ENCODE results near the gene PEBP1. TPM values are rescaled to one million over a fixed set of nuclear protein-coding genes. Genes with fewer than 3 reads are reported as not detected.
A peak's percentile ranks its signal among the peaks of the same experiment; 100 is the strongest.
"Not testable (repeated sequence)": the region's sequence is repeated elsewhere in the genome, so short reads cannot be mapped to it uniquely, and the experiment has no call there.

Gene PEBP1
- total RNA-seq, 1 donor from 2014 or later = 216 TPM

DNA sequence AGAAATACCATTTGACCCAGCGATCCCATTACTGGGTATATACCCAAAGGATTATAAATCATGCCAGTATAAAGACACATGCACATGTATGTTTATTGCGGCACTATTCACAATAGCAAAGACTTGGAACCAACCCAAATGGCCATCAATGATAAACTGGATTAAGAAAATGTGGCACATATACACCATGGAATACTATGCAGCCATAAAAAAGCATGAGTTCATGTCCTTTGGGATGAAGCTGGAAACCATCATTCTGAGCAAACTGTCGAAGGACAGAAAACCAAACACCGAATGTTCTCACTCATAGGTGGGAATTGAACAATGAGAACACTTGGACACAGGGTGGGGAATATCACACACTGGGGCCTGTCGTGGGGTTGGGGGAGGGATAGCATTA lies 6.5 kb upstream of the PEBP1 start:
- DNase-seq (ENCODE audit: low spot score) = not testable (repeated sequence)

DNA sequence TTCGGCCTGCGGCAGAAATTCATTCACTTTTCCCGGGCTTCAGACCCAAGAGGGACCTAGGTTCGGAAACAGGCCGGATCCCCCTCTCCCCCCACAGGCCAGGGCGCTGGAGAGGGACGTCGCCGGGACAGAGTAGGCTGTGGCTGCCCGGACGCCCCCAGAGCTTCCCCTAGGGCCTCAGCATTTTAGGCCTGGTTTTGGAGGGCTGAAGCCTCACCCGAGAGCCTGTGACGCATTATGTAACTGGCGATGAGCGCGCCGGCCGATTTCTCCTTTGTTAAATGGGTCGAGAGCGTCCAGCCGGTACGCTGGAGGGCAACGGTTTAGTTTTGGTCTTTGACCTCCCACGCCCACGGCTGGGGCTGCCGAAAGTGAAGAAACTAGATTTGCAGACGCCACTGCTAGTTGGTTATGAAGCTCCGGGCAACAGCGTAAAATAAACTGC lies 657 bp downstream of the PEBP1 start:
- DNase-seq (ENCODE audit: low spot score) = peak; percentile 89

DNA sequence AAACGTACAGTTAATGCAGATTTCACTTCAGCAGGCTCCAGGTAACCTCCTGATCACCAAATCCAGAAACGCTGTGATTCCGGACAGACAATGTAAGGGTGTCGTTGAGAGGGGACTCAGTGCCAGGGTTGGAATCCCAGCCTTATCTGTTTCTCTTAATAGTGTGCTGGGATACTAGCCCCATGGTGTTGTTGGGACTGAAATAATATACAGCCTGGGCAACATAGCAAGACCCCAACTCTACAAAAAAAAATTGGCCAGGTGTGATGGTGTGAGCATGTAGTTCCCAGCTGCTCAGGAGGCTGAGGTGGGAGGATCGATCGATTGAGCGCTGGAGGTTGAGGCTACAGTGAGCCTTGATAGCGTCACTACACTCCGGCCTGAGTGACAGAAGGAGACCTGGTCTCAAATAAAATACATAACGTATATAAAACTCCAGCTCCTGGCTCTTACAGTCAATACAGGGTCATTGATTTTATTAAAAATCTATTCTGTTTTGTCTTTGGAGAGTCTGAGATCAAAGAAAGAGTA lies 1.3 kb downstream of the PEBP1 start:
- DNase-seq (ENCODE audit: low spot score) = peak; percentile 12

DNA sequence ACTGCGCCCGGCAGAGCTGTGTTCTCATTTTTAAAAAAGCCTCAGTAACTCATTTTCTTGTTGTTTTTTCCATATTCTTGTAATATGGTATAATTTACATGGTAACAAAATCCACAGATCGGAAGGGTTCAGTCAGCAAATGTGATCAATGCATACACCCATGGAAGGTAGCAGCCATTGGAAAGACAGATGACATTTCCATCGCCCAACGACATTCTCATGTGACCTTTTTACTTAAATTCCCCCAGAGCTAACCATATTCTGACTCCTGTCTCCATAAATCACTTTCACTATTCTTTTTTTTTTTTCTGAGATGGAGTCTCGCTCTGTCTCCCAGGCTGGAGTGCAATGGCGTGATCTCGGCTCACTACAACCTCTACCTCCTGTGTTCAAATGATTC lies 4.9 kb downstream of the PEBP1 start:
- DNase-seq (ENCODE audit: low spot score) = no peak

DNA sequence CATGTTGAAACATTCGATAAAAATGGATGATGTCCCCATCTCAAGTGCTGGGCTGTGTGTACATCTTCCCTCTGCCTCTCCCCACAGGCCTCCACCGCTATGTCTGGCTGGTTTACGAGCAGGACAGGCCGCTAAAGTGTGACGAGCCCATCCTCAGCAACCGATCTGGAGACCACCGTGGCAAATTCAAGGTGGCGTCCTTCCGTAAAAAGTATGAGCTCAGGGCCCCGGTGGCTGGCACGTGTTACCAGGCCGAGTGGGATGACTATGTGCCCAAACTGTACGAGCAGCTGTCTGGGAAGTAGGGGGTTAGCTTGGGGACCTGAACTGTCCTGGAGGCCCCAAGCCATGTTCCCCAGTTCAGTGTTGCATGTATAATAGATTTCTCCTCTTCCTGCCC lies 8.6 kb downstream of the PEBP1 start:
- peak; percentile 73 for DNase-seq (ENCODE audit: low spot score)

DNA sequence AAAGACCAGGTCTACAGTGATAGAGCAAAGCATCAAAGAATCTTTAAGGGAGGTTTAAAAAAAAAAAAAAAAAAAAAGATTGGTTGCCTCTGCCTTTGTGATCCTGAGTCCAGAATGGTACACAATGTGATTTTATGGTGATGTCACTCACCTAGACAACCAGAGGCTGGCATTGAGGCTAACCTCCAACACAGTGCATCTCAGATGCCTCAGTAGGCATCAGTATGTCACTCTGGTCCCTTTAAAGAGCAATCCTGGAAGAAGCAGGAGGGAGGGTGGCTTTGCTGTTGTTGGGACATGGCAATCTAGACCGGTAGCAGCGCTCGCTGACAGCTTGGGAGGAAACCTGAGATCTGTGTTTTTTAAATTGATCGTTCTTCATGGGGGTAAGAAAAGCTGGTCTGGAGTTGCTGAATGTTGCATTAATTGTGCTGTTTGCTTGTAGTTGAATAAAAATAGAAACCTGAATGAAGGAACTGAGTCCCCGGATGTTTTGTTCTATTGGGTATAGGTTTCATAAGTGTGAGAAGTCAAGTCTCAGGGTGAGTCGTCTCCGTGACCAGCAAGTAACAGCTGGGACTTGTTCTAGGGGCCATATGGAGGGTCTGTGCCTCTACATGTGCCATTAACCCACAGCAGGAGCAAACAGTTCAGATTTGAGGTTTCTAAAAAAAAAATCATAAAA lies 9.3 kb downstream of the PEBP1 start:
- peak; percentile 22 for DNase-seq (ENCODE audit: low spot score)

DNA sequence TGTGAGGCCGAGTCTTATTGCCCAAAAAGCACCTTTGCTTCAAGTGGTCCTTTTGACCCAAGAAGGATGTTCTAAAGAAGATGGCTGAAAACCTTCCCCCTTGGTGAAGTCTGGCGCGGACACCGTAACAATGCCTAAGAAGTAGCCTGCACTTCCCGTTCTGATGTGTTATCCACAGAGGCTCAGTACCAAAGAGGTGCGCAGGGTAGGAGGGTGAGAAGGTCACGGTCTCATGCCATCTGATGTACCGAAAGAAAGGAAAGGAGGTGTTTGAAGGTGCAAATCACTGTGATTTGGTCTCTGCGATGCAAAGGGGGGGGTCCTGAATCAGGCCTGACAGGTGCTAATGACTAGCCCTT lies 9.9 kb downstream of the PEBP1 start:
- DNase-seq (ENCODE audit: low spot score) = peak; percentile 33

DNA sequence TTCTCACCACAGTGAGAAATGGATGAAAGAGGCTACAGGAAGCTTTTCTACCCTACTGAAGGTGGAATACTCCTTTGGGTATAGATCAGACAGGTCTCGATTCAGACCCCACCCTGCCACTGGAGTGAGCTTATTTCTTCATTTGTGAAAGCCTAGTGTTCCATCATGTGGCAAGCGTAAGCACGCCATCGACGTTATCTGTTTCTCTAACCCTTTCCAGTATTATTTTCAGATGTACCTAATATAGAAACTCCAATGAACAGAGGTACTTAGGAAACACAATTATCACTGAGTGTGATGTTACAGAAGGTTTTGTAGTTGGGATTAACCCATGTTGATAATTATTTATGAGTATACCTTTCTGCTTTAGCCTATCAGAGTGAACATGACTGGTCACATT lies 12.4 kb downstream of the PEBP1 start:
- DNase-seq (ENCODE audit: low spot score) = peak; percentile 39

DNA sequence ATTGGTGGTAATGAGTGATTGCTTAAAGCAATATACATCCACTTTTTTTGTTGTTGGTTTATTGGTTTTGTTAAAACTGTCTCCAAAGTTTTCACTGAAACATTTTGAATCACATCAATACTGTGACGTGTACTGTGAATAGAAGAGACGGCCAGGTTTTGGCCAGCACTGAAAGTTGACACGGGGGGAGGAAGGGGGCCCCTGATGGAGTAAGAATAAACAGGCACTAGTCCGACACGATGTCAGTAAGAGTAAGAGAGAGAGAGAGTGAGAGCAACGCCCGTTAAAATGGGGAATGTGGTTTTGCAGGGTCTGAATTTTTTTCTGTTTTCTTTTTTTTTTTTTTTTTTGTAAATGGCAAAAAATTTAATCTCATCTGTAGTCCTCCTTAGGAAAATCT lies 14.7 kb downstream of the PEBP1 start:
- DNase-seq (ENCODE audit: low spot score) = peak; percentile 20

DNA sequence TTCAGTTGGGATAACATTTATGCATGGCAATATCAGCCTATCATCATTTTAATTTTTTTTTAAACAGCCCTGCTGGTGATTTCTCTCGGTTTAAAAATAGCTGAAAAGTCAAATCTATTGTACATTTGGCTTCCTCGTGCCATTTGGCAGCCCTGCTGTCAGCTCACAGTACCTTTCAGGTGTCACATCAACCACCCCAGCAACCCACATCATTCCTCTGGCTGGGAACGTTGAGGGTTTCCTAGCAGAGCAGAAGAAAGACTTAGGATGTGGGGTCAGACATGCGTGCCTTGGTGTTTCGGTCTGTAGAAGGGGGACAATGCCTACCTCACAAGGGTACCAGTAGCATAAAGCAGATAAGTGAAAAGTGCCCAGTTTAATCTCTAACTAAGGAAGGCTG lies 15.8 kb downstream of the PEBP1 start:
- DNase-seq (ENCODE audit: low spot score) = peak; percentile 57

DNA sequence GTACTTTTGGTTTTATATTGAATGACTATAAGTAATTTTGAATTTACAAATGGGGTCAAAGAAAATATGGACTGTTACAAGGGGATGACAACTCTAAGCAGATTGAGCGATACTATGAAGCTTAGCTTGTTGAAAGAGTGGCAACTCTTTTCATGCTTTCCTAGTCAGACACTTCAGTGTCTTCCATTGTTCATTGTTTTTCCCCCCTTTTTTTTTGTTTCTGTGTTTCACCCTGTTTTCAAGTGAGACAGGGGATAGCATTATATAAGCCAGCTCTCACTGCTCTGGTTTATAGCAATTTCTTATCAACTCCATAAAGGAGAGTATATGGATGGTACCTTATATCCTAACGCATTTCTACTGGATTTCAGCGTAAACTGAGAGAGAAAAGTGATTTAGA lies 24.6 kb downstream of the PEBP1 start:
- DNase-seq (ENCODE audit: low spot score) = no peak

DNA sequence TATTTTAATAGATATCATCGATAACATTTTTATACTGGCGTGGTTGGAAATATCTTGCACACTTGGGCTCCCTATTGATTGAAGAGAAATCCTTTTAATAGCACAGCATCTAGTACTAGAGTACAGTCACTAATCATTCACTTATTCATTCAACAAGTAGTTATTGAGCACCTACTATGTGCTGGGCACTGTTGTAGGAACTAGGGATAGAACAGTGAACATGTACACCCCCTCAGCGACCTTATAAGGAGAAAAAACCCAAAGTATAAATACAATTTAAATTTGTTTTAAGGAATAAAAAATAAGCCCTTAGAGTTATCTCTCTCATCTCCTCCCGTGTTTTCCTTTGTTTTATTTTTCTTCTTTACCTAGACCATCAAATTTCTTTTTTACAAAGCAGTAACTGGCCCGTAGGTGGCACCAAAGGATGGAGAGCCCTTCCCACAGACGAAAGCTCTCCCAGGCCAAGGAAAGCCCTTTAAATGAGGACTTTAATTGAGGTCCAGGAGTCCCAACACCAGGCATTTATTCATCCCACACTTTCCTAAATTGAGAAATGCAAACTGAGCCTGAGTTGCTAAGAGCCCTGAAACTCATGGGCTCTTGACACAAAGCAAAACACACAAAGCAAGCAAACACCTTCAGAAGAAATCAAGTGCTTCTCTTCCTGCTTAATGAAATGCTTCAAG lies 29.0 kb downstream of the PEBP1 start:
- no peak for DNase-seq (ENCODE audit: low spot score)

DNA sequence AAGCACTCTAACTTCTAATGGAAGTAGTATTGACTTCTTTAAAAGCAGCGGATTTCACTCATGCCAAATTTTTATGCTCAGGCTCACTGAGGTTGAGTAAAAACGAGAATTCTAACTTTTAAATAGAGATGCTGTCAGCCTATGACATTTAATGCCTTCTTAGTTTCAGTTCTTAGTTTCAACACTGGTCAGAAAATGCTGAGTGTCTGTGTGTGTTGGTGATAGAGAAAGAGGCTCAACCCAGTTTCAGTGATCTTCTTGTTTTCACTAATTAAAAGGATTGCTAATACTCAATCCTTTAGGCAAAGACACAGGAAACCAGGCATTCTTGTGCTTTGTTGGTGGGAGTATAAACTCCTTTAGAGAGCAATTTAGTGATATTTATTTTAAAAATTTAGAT lies 31.0 kb downstream of the PEBP1 start:
- DNase-seq (ENCODE audit: low spot score) = no peak

DNA sequence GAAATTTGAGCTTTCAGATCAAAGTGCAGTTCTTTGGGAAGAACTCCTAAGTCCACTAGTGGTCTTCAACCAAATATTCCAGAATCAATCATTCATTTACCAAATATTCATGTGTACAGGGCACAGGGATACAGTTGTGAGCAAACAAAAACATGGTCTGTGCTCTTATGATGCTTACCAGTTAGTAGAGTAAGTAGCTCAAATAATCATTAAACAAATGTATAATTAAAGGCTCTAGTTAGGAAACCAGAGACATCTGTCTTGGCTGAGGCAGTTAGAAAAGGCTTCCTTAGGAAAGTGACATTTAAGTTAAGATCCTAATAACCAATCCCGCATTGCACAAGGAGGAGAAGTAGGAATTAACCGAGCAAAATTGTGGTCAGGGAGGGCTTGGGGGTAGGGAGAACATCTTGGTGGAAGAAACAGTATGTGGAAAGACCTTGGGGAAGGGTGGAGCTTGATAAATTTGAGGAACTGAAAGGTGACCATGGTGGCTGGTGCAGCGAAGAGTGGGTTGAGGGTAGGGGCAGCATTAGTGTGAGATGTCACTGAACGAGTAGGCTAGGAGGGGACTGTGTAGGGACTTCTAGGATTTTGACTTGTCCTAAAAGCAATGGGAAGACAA lies 40.0 kb downstream of the PEBP1 start:
- no peak for DNase-seq (ENCODE audit: low spot score)

DNA sequence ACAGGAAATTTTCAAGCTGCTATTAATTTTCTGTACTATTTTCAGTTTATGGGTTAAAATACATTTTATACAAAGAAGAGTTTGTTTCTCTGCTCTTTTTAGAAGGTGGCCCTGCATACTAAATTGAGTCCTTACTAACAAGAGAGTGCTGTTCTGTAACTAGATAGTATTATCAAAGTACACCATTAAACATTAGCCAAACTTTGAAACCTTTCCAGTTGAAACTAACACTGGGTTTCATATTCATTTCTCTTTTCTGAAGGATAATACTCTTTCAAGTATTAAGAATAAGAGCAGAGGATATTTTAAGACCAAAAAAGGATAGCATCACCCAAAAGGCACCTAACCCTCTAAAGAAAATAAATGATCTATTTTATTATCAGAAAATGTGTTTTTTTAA lies 47.2 kb downstream of the PEBP1 start:
- DNase-seq (ENCODE audit: low spot score) = no peak

DNA sequence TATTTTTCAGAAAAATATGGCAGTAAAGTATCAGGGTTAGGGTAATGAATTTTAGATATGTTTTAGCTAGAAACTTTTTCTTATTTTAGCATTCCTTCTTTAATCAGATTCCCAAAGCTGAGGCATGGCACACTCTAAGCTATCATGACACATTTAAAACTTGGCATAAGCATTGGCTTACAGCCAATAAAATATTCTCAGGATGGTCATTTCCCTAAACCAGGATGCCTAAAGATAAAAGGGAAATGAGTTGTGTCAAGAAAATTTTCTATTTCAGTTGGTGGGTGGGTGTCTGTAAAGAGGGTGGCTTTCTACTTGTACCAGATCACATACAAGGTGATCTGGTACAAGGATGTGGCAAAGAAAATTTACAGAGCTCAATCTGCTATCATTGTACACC lies 47.8 kb downstream of the PEBP1 start:
- no peak for DNase-seq (ENCODE audit: low spot score)

DNA sequence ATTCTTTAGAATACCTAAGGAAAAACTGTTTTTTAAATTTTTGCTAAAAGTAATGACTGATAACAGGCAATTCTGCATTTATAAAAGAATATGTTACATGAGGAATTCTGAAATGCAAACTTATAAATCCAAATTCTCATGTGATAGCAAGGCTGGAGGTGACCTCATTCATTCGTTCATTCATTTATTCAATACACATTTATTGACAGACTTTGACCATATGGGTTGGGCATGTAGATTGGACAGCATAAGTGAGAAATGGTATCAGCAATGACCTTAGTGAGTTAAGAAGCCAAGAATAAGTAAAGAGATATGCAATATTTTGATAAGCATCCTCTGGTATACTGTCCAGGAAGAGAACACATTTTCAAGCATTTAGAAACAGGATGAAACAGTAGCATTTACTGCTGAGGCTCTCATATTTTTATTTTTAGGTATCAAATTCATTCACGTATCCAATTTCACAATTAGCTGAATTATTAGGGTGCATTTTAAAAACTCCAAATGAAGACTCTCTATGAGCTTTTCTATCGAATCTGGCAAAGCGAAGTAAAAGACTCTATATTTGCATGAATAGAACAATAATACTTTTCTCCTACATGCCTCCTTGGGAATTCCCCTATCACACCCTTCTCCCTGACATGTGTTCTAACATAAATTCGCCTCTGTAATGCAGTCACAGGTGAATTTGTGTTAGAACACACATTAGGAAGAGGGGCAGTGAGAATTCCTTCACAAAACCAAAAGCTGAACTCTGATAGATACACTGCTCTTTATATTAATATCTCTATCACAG lies 49.9 kb downstream of the PEBP1 start:
- DNase-seq (ENCODE audit: low spot score) = no peak

DNA sequence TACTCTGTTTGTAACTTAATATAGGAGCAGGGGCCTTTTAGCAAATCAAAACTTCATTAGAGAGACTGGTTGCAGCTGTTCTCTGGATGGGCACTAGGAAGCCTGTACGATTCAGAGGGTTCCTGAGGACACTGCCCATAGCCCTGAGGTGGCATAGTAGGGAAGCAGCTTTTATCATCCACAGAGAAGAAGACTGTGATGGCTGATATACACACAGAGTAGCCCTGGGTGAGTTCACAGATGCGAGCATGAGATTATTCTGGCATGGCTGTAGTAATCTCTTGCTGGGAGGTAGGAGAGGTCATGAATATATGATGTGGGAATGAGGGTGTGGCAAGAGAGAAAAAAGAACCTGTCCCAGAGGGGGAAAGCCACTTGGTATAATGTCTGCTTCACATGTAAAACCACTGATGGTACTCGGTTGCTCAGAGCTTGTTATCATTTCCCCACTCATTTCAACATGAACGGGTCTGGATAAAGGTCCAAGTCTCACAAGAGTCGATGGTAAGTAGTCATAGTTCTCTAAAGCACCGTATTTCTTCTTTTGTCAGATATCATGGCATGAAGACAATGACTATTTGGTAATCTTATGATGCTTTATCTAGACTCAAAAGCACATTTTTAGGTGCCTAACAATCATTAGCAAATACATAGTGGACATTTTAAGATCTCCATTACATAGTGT lies 52.0 kb downstream of the PEBP1 start:
- DNase-seq (ENCODE audit: low spot score) = no peak

DNA sequence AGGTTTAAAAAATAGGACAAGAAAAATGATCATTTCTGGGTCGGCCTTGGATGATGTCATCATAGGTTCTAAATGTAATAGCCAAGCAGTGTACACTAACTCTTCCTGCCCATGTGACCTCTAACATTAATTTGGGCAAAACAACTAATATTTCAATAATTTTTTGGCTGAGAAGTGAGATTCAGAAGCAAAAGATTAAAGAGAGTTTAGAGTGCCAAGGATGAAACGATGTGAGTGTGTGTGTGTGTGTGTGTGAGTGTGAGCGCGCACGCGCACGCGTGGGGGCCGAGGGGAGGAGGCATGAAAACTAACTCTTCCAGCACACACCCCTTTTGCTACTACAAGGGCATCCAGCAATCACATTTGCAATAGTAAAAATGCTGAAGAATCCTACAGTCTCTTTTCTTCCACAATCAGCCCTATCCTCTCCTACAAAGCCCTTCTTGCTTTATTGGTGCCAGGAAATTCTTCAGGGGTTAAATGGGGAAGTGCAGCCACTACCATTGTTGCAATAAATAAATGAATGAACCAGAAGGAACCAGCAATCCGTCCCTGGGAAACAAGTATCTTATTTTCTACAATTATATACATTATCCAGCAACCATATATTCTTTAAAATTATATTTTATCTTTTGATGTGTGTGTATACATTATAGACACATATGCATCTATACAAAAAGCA lies 52.9 kb downstream of the PEBP1 start:
- no peak for DNase-seq (ENCODE audit: low spot score)

DNA sequence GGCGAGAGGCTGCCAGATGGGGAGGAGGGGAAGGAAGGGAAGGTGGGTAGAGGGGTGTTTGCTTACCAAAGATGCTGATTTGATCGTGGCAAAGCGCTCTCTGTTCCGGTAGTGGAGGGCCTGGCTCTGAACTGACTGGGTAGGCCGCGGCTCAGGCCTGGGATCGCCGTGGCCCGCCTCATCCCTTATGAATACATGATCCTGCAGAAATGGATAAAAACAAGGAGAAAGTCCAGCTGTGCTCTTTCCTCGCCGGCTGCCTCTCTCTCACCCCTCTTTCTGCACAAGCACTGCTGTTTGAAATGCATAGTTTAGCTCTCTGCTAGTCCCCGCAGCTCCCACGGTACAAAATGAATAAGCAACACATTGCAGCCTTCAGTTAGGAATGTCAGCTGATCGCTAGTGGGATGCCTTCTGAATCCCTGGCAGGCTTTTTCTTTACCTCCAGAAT lies 53.8 kb downstream of the PEBP1 start:
- no peak for DNase-seq (ENCODE audit: low spot score)

All from mesenteric fat pad (tissue), 1 donor.